HG03039 (cell line): ENCODE measurements around the gene MAPK14.

Experiments
- ATAC-seq: cut with Tn5 transposase; IDR thresholded peaks from one replicate; pipeline ENCODE4 v1.9.1; 2021; ENCODE audit warnings: mild to moderate bottlenecking, moderate library complexity; ENCODE audit not compliant: unreplicated experiment

MAPK14 gene

DNA sequence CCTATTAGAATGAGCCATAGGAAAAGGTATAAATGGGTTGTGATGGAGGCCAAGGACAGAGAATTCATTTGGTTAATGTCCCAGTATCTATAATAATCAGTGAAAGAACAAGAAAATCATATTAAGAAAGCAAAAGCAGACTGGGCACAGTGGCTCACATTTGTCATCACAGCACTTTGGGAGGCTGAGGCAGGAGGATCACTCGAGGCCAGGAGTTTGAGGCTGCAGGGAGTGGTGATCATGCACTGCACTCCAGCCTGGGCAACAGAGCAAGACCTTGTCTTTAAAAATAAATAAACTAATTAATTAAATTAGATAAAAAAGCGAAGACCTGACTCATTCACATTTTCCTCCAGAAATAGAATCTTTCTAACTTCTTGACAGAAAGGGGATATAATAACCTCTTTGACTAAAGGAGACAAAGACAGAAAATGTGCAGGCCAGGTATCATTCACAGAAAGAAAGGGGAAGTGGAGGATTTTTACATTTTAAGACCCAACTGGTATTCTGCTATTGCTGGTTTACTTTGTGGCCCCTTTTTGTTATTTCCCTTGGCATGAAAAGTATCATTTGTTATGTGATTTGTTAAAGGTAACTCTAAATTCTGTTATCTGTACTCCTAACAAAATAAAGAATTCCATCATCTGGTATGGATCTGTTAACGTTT is 70.8 kb downstream of the MAPK14 start:
- ATAC-seq, result no peak

DNA sequence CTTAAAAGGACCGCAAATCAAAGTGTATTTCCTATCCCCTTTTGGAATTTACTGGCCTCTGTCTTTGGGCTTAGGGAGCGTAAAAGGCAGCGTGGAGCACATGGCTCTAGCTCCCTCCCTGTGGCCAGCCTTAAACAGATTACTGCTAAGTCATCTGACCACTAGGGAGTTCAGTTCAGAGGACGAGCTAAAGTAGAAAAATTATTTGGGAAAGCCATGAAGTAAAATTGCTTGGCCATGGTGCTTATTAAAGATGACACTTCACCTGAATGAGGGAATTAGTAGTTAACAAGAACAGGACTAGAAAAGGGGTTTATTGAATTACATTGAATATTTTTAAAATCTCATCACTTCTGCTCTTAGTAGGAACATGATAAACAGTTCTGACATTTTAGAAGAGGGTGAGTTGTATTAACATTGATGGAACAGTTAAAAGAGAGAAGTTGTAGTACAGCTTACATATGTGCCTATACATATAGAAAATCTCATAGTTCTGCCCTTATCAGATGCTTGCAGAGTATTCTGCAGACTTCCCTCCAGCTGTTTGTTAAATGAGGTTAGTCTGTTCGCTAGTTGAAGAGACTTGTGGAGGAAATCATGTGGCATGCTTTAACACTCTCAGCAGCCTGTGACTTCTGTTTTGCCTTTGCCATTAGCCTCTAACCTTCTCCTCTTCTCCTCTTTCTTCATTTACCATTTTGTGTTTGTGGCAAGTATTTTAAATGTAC is 71.5 kb downstream of the MAPK14 start:
- no peak for ATAC-seq

- no peak for ATAC-seq
Observed at GRCh38 chr6:36099869-36100483, 72.4 kb downstream of the MAPK14 start.

DNA sequence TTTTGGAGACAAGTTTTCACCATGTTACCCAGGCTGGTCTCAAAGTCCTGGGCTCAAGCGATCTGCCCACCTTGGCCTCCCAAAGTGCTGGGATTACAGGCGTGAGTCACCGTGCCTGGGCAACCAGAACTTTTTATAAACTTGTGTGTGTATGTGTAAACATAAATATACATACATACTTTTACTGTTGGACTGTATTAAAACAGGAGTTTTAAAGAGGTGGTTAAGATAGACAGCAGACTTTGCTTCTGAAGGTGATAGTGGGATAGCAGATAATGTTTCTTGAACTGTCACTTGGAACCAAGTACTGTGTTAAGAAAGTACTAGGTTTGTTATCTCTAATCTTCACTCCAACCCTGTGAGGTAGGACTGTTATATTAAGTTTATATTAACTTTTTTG is 74.1 kb downstream of the MAPK14 start:
- ATAC-seq, result no peak

DNA sequence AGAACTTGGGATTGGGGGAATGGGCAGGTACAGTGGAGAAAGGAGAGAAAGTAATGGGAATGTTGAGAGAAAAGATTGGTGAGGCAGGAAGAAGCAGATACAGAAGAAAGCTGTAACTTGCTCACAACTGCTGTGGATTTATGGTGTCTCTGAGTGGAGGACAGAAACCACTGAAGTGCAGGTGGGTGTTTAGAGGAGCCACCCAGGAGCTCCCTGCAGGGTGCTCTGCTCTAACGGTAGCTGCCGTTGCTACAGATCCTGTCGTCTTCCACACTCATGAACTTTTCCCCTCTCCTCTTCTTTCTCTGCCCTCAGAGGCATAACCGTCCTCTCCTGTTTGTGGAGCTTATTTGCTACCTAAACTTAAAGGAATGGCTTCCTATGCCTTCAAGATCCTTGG is 75.2 kb downstream of the MAPK14 start:
- ATAC-seq, result no peak

DNA sequence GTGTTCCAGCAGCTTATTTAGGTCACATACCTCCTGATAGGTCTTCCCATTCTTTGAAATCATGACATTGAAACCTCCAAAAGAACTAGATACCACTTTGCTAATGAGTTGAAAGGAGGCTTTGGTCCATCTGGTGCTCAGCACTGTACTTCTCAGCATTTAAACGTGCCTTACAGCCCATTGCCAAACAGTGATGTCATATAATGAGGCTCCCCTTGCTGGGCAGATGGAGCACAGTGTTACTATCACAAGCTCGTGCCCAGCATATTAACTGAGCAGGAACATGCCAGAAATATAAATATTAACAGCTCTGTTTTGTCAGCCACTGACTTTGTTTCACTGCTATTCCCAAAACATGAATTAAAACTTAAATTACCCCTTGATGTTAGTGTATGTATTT is 77.2 kb downstream of the MAPK14 start:
- ATAC-seq, result no peak

- no peak for ATAC-seq
Observed at GRCh38 chr6:36109092-36109491, 81.5 kb downstream of the MAPK14 start.

- ATAC-seq, result no peak
Observed at GRCh38 chr6:36110050-36110449, 82.4 kb downstream of the MAPK14 start.

- ATAC-seq, result no peak
Observed at GRCh38 chr6:36110863-36111262, 83.3 kb downstream of the MAPK14 start.

DNA sequence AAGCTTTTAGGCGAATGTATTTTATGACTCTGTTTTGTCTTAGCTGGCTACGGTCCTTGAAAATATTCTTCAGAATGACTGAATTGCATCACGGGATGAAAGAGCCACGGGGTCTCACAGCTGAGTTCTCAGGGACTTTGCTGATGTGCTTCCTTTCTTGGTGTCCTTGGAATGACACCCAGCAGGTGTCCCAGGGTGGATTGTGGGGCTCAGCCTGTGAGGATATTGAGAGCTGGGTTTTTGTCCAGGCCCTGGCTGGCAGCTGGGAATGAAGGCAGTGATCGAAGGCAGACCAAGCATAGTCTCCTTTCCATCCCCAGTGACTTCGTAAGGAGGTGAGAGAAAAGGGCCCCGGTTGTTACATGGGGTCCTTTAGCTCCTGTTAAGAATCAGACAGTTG is 83.9 kb downstream of the MAPK14 start:
- ATAC-seq, result no peak

- ATAC-seq, result no peak
Observed at GRCh38 chr6:36113049-36113448, 85.4 kb downstream of the MAPK14 start.

GRCh38 chr6:36113703-36114102 is 86.1 kb downstream of the MAPK14 start:
- no peak for ATAC-seq

DNA sequence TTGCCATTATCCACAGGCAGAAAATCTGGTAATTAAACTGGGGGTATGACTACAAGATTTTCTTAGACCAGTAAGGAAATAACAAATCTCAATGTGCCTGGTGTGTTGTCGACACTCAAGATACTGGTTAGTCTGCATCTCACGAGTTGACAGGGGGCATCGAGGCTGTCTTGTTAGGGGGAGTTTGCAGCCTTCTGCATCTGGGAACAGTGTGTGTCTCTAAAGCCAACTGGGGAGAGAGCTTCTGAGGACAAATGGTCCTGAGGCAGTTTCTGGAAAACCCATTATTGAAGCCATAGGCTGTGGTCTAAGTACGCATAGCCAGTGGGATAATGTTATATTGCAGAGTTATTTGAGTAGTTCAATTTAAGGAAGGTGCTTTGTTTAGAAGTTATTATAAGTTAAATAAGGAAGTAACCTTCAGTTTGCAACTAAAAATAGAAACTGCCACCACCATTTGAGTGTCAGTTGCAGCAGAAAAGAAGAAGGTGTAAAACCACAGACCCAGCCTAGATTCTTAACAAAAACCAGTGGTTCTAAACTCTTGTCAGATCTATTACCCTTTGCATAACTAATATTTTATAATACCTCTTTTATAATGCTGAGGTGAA is 87.3 kb downstream of the MAPK14 start:
- no peak for ATAC-seq

- ATAC-seq, result no peak
Observed at GRCh38 chr6:36115412-36115811, 87.8 kb downstream of the MAPK14 start.

- ATAC-seq, result no peak
Observed at GRCh38 chr6:36116066-36116864, 88.7 kb downstream of the MAPK14 start.

DNA sequence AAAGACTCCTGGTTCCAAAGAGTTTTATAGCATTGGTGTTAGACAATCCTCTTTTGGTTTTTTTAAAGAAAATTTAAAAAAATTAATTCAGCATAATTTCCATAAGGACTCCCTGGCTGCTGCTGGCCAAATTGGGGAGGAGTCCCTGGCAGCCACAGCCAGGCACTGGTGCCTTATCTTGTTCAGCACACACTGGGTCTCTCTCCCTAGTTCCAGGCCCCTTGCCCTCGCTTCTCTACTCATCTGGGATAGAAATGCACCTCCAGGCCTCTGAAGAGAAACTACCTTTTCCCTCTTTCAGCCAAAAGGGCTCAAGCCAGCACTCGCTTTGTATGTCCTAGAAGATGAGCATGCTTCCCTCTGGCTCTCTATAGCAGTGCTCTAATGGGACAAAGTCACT is 89.3 kb downstream of the MAPK14 start:
- ATAC-seq, result no peak

DNA sequence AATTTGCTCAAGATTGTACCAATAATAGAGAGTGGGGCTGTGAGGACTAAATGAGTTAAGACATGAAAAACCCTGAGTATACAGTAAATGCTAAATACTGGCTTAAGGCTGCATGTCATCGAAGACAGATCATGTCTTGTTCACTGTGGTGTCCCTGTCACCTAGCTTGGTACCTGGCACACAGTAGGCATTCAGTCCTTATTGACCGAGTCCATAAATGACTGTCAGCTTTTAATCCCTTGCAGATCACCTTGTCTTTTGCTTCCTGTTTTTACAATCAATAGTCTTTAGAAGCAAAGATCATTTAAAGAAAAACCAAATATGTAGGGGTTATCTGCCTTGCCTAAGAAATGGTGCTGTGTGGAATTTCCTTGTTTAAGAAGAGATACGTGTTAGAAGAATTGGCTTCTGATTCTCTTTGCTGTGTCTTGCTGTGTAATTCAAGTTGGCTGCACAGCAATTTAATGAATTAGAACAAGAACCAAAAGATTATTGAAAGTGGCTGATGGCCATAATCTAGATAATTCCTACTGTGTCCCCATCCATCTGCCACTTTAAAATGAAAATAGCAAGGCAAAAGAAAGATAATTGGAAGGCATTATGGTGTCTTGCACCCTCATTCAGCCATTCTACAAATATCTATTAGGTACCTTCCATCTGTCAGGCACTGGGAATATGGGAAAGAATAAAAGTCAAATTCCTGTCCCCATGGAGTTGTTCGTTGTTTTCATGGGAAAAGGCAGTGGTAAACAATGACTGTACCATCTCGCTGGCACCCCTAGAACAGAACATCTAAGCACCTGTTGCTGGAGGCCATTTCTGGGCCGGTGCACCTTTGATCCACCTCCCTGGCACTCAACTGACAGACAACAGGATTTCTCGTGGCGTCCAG is 90.3 kb downstream of the MAPK14 start:
- ATAC-seq, result no peak

DNA sequence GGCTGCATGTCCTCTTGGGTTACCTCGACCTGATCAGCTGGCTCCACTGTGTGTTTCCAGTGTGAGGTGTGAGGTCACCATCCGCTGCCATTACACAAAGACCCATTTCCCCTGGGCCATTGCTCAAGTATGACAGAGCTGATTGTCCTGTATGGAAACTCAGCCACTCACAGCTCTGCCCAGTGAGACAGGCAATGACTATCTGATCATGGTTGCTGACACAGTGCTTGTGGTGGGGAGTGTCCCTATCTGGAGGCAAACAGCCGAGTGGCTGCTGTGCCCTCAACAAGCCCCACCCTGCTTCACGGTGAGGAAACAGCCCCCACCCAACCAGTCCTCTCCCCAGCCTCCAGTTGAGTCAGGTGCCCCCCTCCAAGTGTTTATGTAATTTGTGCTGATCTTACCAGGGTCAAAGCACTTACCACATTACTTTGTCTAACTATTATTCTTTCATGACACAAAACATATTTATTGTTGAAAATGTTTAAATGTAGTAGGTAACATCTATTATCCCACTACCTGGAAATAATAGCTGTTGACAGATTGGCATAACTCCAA is 91.0 kb downstream of the MAPK14 start:
- ATAC-seq, result no peak

DNA sequence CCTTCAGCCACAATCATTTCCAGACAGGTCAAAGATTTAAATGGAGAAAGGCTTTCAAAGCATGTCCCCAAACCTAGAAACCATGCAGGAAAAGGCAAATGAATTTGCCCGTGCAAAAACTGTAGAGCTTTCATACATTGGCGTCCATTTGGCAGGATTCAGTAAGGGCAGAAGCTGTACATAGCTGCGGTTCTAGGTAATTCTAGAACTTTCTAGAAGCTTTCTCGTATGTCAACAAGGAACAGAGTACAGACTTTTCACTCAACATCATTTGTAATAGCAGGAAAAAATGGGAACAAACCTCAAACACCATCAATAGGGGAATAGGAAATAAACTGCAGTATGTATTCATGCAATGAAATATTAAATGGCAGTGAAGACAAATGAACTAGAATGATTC is 91.6 kb downstream of the MAPK14 start:
- ATAC-seq, result no peak

DNA sequence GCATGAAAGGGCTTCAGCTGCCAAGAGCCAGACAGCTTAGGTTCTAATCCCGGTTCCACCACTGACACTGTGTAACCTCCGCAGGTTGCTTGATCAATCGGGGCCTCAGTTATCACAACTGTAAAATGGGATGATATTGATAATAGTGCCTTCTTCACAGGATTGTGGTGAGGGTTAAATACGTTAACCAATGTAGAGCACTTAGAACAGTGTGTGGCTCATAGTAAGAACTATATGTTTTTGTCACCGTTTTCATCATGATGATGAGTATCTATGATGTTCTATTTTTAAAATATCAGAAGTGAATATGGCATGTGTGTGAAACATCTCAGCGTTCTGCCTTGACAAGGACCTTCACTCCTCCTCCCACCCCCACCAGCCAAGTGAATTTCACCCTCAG is 92.4 kb downstream of the MAPK14 start:
- ATAC-seq, result no peak
